Measurements from ENCODE around the gene IGFL2. TPM values are rescaled to one million over a fixed set of nuclear protein-coding genes. Genes with fewer than 3 reads are reported as not detected.
A peak's percentile ranks its signal among the peaks of the same experiment; 100 is the strongest.

Gene IGFL2
- total RNA-seq, 1 donor: not detected

- no peak for DNase-seq (ENCODE audit: low read depth)
- TF ChIP-seq CTCF (IDR thresholded peaks at IDR 0.05; ENCODE audit: insufficient read depth, low read depth, low read length): no peak
- no peak overlapping the region for H3K4me3 ChIP-seq (ENCODE audit: low read depth, low read length)
Observed at GRCh38 chr19:46112527-46112926, 35.5 kb upstream of the IGFL2 start.

- DNase-seq (ENCODE audit: low read depth): peak; percentile 18
- no peak for TF ChIP-seq CTCF (IDR thresholded peaks at IDR 0.05; ENCODE audit: insufficient read depth, low read depth, low read length)
- no peak overlapping the region for H3K4me3 ChIP-seq (ENCODE audit: low read depth, low read length)
Observed at GRCh38 chr19:46113726-46114125, 34.3 kb upstream of the IGFL2 start.

- peak; percentile 25 for DNase-seq (ENCODE audit: low read depth)
- no peak overlapping the region for H3K4me3 ChIP-seq (ENCODE audit: low read depth, low read length)
- no peak for TF ChIP-seq CTCF (IDR thresholded peaks at IDR 0.05; ENCODE audit: insufficient read depth, low read depth, low read length)
Observed at GRCh38 chr19:46115396-46116106, 32.5 kb upstream of the IGFL2 start.

- no peak for DNase-seq (ENCODE audit: low read depth)
- H3K4me3 ChIP-seq (ENCODE audit: low read depth, low read length): no peak overlapping the region
- no peak for TF ChIP-seq CTCF (IDR thresholded peaks at IDR 0.05; ENCODE audit: insufficient read depth, low read depth, low read length)
Observed at GRCh38 chr19:46116121-46116520, 31.9 kb upstream of the IGFL2 start.

- no peak overlapping the region for H3K4me3 ChIP-seq (ENCODE audit: low read depth, low read length)
- no peak for DNase-seq (ENCODE audit: low read depth)
- TF ChIP-seq CTCF (IDR thresholded peaks at IDR 0.05; ENCODE audit: insufficient read depth, low read depth, low read length): no peak
Observed at GRCh38 chr19:46118136-46118535, 29.9 kb upstream of the IGFL2 start.

GRCh38 chr19:46124638-46125115 lies 23.4 kb upstream of the IGFL2 start, which contains the start of gene IGFL3:
TSS of gene IGFL3 (minus strand) at chr19:46124688. CDS start at chr19:46124649, 39 bp downstream.
- no peak for DNase-seq (ENCODE audit: low read depth)
- H3K4me3 ChIP-seq (ENCODE audit: low read depth, low read length): no peak within 1 kb of the TSS
- no peak for TF ChIP-seq CTCF (IDR thresholded peaks at IDR 0.05; ENCODE audit: insufficient read depth, low read depth, low read length)

All from fibroblast of villous mesenchyme (primary cell).